Thymus (tissue), 11 donors: Measurements from ENCODE around the gene XXYLT1. TPM values are rescaled to one million over a fixed set of nuclear protein-coding genes. Genes with fewer than 3 reads are reported as not detected.

ENCODE experiments used
- DNase-seq, 9 donors: peaks; one replicate each; pipeline ENCODE4 v3.0.0-alpha.2; 2013; ENCODE audit warnings: low spot score in 9 of 9, low read depth in 6 of 9, missing footprints in 1 of 9
- H3K27ac ChIP-seq, 2 donors: one replicate each; pipeline ENCODE4 v1.5.1; 2013; ENCODE audit warnings: control low read depth in 1 of 2, low read depth in 1 of 2, low read length in 1 of 2, mild to moderate bottlenecking in 1 of 2, moderate library complexity in 1 of 2
- H3K27me3 ChIP-seq, 2 donors: one replicate each; pipeline ENCODE4 v1.5.1; 2013; ENCODE audit warnings: low read length in 1 of 2; ENCODE audit not compliant: control insufficient read depth in 2 of 2, insufficient read depth in 1 of 2
- H3K36me3 ChIP-seq, 2 donors: one replicate each; pipeline ENCODE4 v1.5.1; 2013; ENCODE audit warnings: low read length in 1 of 2, mild to moderate bottlenecking in 1 of 2, moderate library complexity in 1 of 2; ENCODE audit not compliant: control insufficient read depth in 2 of 2, insufficient read depth in 2 of 2
- H3K4me1 ChIP-seq, 2 donors: one replicate each; pipeline ENCODE4 v1.5.1; 2013; ENCODE audit warnings: low read length in 2 of 2; ENCODE audit not compliant: control insufficient read depth in 2 of 2, insufficient read depth in 2 of 2
- H3K4me3 ChIP-seq, 2 donors: one replicate each; pipeline ENCODE4 v1.5.1; 2013; ENCODE audit warnings: low read length in 2 of 2, control low read depth in 1 of 2, mild to moderate bottlenecking in 1 of 2
- H3K9me3 ChIP-seq, 2 donors: one replicate each; pipeline ENCODE4 v1.5.1; 2013; ENCODE audit warnings: low read length in 1 of 2, mild to moderate bottlenecking in 1 of 2; ENCODE audit not compliant: control insufficient read depth in 2 of 2, insufficient read depth in 1 of 2
- WGBS: extraction: QIAGEN DNeasy Blood & Tissue Kit; methylation state at CpG from one replicate; pipeline ENCODE4 v1.1.7; 2013; 5-methylcytosine and 5-hydroxymethylcytosine counted together
- polyA plus RNA-seq: library from polyadenylated mRNA; stranded (reverse); fragments of 200-250 nt; gene quantifications from one replicate; pipeline ENCODE4 v1.2.3, GENCODE V29; 2013
- total RNA-seq: library from RNA; stranded (reverse); fragments of 120-200 nt; gene quantifications from one replicate; pipeline ENCODE4 v1.2.4, GENCODE V29; 2013
- donor health status: healthy.

XXYLT1 gene
- total and polyA plus RNA-seq, 2 donors: 5.8 to 12.3 TPM

GRCh38 chr3:195134431-195134830 lies 136.5 kb downstream of the XXYLT1 start:
- no peaks in the 10 kb centered on the region for H3K27me3 ChIP-seq
- H3K27ac ChIP-seq: no peak overlapping the region
- no peaks in the 10 kb centered on the region for H3K9me3 ChIP-seq
- H3K4me1 ChIP-seq: peaks cover 0 to 22% of the 10 kb centered on the region in 2 donors
- WGBS: 98% methylated on average over 6 of the region's 6 CpGs
- H3K4me3 ChIP-seq: no peak overlapping the region
- peaks cover 0 to 3% of the 10 kb centered on the region in 2 donors for H3K36me3 ChIP-seq
- no peak for DNase-seq

GRCh38 chr3:195133462-195133861 lies 137.5 kb downstream of the XXYLT1 start:
- no peak for DNase-seq
- WGBS: 96% methylated on average over 12 of the region's 12 CpGs
- no peaks in the 10 kb centered on the region for H3K9me3 ChIP-seq
- H3K27me3 ChIP-seq: no peaks in the 10 kb centered on the region
- no peak overlapping the region for H3K4me3 ChIP-seq
- H3K36me3 ChIP-seq: peaks cover 0 to 3% of the 10 kb centered on the region in 2 donors
- H3K27ac ChIP-seq: no peak overlapping the region
- peaks cover 0 to 20% of the 10 kb centered on the region in 2 donors for H3K4me1 ChIP-seq

DNA sequence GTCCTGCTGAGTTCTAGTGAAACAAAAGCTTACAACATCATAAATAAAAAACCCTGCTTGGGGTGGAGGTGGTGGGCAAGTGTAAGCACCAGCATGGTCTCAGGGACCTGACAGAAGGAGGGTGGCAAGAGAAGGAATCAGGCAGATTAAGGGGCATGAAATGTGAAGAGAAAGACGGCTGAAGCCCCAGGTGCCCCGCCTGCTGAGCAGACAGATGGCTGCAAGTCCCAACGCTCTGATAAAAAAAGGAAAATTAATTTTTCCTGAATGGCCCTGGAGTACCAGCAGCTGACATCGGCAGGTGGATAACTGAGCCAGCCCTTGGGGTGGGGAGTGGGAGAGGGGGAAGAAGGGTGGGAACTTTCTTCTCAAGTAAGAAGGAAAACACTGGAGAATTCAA lies 137.9 kb downstream of the XXYLT1 start:
- peaks cover 0 to 3% of the 10 kb centered on the region in 2 donors for H3K36me3 ChIP-seq
- H3K9me3 ChIP-seq: no peaks in the 10 kb centered on the region
- no peak overlapping the region for H3K27ac ChIP-seq
- no peak for DNase-seq
- no peak overlapping the region for H3K4me3 ChIP-seq
- WGBS: 95% methylated on average over 4 of the region's 4 CpGs
- peaks cover 0 to 25% of the 10 kb centered on the region in 2 donors for H3K4me1 ChIP-seq
- no peaks in the 10 kb centered on the region for H3K27me3 ChIP-seq

GRCh38 chr3:195131176-195131575 lies 139.8 kb downstream of the XXYLT1 start:
- no peak for DNase-seq
- Histone ChIP-seq H3K4me1 (peaks cover 0 to 31% of the 10 kb centered on the region in 2 donors), H3K27ac (peak overlapping the region in 1 of 2 donors; percentile 10), H3K4me3 (no peak overlapping the region), H3K9me3 (no peaks in the 10 kb centered on the region), H3K27me3 (no peaks in the 10 kb centered on the region), H3K36me3 (peaks cover 0 to under 1% of the 10 kb centered on the region in 2 donors)
- 97% methylated on average over 4 of the region's 4 CpGs for WGBS

GRCh38 chr3:195129644-195130492 lies 141.1 kb downstream of the XXYLT1 start:
- Histone ChIP-seq H3K4me1 (peaks cover 8 to 44% of the 10 kb centered on the region in 2 donors), H3K27ac (peak overlapping the region in 1 of 2 donors; percentile 40), H3K4me3 (no peak overlapping the region), H3K9me3 (no peaks in the 10 kb centered on the region), H3K36me3 (no peaks in the 10 kb centered on the region), H3K27me3 (no peaks in the 10 kb centered on the region)
- WGBS: 93% methylated on average over 11 of the region's 11 CpGs
- no peak for DNase-seq

DNA sequence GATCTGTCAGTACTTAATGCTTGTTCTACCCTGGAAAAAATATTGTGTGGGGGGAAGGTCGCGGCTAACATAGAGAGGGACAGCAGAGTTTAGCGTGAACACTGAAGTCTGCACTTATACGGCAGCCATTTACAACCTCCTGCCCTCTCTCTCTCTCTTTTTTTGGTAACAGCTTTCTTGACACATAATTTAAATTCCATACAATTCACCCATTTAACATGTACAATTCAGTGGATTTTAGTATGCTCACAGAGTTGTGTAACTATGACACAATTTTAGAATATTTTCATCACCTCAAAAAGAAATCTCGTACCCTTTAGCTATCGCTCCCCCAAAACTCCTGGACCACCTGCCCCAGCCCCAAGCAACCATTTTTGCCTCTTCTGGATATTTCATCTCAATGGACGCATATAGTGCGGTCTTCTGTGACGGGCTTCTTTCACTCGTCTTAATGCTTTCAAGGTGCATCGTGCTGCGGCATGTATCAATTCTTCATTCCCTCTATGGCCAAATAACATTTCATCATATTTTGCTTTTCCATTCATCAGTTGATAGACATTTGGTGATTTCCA lies 141.8 kb downstream of the XXYLT1 start:
- H3K27ac ChIP-seq: no peak overlapping the region
- no peaks in the 10 kb centered on the region for H3K27me3 ChIP-seq
- H3K4me3 ChIP-seq: no peak overlapping the region
- peaks cover 8 to 51% of the 10 kb centered on the region in 2 donors for H3K4me1 ChIP-seq
- WGBS: 96% methylated on average over 12 of the region's 12 CpGs
- H3K36me3 ChIP-seq: no peaks in the 10 kb centered on the region
- no peaks in the 10 kb centered on the region for H3K9me3 ChIP-seq
- no peak for DNase-seq

GRCh38 chr3:195128255-195129071 lies 142.5 kb downstream of the XXYLT1 start:
- Histone ChIP-seq H3K4me1 (peaks cover 8 to 54% of the 10 kb centered on the region in 2 donors), H3K27ac (no peak overlapping the region), H3K27me3 (no peaks in the 10 kb centered on the region), H3K4me3 (no peak overlapping the region), H3K9me3 (no peaks in the 10 kb centered on the region), H3K36me3 (no peaks in the 10 kb centered on the region)
- WGBS: 88% methylated on average over 7 of the region's 7 CpGs
- DNase-seq: no peak

- whole genome bisulfite sequencing: 52% methylated on average over 14 of the region's 14 CpGs
- Histone ChIP-seq H3K4me1 (peaks cover 8 to 48% of the 10 kb centered on the region in 2 donors), H3K27ac (no peak overlapping the region), H3K4me3 (no peak overlapping the region), H3K27me3 (no peaks in the 10 kb centered on the region), H3K36me3 (no peaks in the 10 kb centered on the region), H3K9me3 (no peaks in the 10 kb centered on the region)
- peak in 1 of 9 donors; percentile 35 for DNase-seq
Observed at GRCh38 chr3:195126056-195126605, 144.8 kb downstream of the XXYLT1 start.
